ENCODE results near the gene HAT1.
"Not testable (repeated sequence)": the region's sequence is repeated elsewhere in the genome, so short reads cannot be mapped to it uniquely, and the experiment has no call there.

The HAT1 gene

GRCh38 chr2:171922230-171923022 lies at the start of gene HAT1:
Gene HAT1 (plus strand): TSS chr2:171922461. CDS start chr2:171922501, 40 bp downstream.
- DNase-seq, result peak; percentile 25

GRCh38 chr2:171874517-171874916 lies 47.7 kb upstream of the HAT1 start:
- DNase-seq, result no peak

- no peak for DNase-seq
Measured at GRCh38 chr2:171874963-171875362, 47.3 kb upstream of the HAT1 start.

DNA sequence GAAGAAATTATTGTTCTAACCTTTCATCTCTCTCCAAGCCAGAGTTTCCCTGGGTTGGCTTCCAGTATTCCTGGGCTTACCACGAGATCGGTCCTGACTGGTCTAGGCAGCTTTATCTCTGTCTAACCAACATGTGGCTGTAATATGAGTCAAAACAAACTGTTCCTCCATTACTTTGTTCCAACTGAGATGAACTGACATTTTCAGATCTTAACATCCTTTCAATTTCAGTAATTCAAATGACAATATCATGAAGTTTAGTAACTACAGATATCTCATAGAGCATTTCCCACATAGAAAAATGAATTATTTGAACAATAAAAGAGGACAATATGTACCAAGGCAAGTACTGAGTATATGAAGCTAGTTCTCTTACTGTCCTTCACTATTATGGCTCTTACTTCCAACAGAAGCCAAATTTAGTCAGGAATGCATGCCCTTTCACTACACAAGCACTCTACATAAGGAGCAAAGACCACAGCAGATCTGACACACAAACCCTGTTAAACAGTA lies 43.7 kb upstream of the HAT1 start:
- no peak for DNase-seq

GRCh38 chr2:171879865-171880264 lies 42.4 kb upstream of the HAT1 start:
- DNase-seq, result no peak

DNA sequence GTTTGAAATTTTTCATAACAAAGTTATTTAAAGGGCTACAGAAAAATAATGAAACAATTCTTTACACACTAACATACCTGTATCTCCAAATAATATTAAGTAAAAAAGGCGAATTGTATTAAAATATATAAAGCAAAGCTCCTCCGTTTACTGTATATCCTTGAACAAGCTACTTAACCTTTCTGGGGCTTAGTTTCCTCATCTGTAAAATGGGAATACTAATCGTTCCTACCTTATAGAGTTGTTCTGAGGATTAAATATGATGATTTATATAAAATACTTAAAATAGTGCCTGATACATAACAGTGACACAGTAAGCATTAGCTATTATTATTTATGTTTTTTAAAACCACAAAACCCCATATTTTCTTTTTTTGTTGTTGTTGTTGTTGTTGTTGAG lies 41.5 kb upstream of the HAT1 start:
- no peak for DNase-seq

- DNase-seq, result no peak
Measured at GRCh38 chr2:171882089-171882769, 40.0 kb upstream of the HAT1 start.

- no peak for DNase-seq
Measured at GRCh38 chr2:171883275-171883893, 38.9 kb upstream of the HAT1 start.

- DNase-seq, result no peak
Measured at GRCh38 chr2:171889333-171889732, 32.9 kb upstream of the HAT1 start.

- DNase-seq, result no peak
Measured at GRCh38 chr2:171889808-171890207, 32.5 kb upstream of the HAT1 start.

DNA sequence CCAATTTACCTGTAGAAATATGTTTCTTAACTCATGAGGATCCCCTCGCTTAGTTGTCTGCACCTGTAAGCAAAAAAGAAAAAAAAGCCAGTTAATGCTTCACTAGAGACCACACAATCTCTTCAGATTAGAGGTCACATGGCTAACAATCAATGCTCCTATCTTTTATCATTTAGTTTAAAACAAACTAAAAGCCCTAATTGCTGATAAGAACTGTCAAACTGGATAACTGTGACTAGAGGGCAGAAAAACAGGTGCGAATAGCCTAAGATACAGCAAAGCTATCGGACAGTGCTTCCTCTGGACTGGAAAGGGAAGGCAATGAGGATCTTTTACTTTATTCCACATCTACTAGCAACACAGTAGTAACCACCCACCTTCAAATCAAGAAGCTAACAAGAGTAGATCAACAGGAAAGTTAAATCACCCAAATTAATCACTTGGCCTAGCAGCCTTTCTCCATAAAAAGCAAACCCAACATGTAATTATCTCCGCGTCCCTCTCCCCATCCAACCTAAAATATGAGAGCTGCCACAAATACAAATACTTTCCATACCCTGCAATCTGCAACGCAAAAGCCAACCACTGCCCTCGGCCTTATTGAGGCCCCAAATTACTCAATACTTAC lies 29.0 kb upstream of the HAT1 start:
- no peak for DNase-seq

- no peak for DNase-seq
Measured at GRCh38 chr2:171893824-171894611, 28.2 kb upstream of the HAT1 start, which contains the start of gene SLC25A12. Gene SLC25A12 (minus strand): TSS chr2:171894244. CDS start chr2:171894214, 30 bp downstream.

- no peak for DNase-seq
Measured at GRCh38 chr2:171894612-171894947, 27.7 kb upstream of the HAT1 start.

GRCh38 chr2:171895786-171896185 lies 26.5 kb upstream of the HAT1 start:
- no peak for DNase-seq

- not testable (repeated sequence) for DNase-seq
Measured at GRCh38 chr2:171899623-171900282, 22.5 kb upstream of the HAT1 start.

GRCh38 chr2:171902840-171903420 lies 19.3 kb upstream of the HAT1 start:
- DNase-seq, result no peak

DNA sequence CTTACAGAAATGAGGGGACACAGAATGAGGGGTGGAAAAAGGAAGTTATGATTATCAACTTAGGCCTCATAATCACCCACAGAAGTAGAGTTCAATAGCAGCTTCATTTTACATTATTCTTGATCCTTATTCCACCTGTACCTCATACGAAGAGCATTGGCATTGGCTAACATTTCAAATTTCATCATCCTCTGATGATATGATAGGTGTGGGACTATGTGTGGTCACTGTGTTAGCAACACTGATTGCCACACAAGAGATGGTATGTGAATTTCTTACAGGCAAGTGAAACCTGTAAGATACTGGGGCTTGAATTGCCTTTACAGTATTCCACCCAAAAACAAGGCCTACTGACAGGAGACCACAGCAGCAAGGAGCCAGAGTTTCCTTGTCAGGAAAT lies 14.0 kb upstream of the HAT1 start:
- no peak for DNase-seq

GRCh38 chr2:171909266-171909665 lies 13.0 kb upstream of the HAT1 start:
- DNase-seq, result no peak

GRCh38 chr2:171910494-171910893 lies 11.8 kb upstream of the HAT1 start:
- no peak for DNase-seq

- no peak for DNase-seq
Measured at GRCh38 chr2:171913517-171913916, 8.7 kb upstream of the HAT1 start.

GRCh38 chr2:171919453-171919852 lies 2.8 kb upstream of the HAT1 start:
- DNase-seq, result no peak

DNA sequence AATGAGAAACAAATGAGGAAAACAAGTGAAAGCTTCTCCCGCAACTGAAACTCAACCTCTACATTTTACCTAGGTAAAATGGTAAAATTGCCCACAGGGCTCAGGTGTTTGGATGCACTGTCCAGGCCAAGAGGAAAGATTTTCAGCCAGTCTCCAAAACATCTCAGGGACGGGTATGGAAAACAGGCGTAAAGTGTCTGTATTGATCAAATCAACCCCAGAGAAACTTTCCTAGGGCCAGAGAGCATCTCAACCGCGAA lies 361 bp upstream of the HAT1 start:
- no peak for DNase-seq
